GM04504 (cell line): ENCODE results near the gene MPHOSPH6.
"Not testable (repeated sequence)": the region's sequence is repeated elsewhere in the genome, so short reads cannot be mapped to it uniquely, and the experiment has no call there.

Source experiments
- DNase-seq: peaks from one replicate; pipeline ENCODE4 v3.0.0-alpha.2; 2012; ENCODE audit warnings: low read depth

MPHOSPH6 gene

DNA sequence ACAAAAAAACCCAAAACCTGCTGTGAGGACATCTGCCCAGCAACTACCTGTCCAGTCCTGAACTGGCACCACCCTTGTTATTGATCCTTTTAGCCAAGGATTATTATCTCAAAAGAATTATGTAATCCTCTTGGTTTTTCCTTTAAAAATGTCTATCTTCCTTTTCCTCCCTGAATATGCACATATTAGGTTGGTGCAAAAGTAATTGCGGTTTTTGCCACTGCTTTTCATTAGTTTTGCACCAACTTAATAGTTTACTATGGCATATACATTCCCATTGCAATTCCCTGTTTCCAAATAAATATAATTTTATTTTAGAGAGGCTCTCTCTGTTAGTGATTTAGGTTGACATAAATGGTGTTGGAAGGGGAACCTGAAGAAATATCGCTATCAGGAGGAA, 51.3 kb downstream of the MPHOSPH6 start:
- DNase-seq: no peak

DNA sequence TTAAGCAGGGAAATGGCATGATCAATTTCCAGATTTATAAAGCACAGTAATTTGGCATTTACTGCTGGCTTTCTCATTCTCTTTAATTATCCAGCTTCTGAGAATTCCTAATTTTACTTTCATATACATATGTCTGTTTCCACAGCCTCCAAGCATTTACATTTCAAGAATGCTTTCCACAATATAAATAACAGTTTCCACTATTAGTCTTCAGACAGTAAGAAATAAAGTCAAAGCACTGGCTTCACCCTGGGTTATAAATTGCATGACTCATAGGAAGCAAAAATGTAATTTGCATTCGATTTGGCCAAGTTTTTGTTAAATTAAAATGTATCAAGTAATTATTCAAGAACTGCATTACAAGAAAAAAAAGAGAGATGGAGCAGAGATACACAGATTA, 53.5 kb downstream of the MPHOSPH6 start:
- no peak for DNase-seq

DNA sequence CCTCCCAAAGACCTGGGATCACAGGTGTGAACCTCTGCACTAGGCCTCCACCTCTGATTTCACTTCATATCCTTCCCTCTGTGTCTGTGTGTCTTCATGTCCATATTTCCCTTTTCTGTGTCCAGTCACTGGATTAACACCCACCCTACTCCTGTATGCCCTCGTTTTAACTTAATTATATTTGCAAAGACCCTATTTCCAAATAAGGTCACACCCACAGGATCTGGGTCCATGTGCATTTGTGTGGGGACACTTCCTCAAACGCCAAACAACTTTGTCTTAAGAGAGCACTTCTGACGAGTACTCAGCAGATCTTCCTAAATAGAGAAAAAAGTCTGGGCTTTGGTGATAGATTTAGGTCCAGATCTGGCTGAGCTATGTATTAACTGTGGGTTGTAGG, 56.3 kb downstream of the MPHOSPH6 start:
- no peak for DNase-seq

DNA sequence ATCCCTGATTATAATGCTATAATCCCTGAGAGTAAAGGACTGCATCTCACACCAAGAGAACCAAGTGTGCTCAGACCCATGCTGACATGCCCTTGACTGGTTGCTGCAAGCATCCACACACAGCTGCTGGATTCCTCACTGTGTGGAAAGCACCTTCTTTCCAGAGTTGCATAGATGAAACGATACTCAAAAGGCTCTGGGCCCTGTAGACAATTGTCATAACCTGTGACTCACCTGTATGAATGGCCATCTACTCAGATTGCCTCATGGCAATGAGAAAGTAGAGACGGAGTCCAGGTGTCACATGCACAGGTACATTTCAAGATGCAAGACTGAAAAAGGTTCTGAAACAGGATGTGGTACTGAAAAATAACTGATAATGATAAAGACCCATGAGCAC, 58.1 kb downstream of the MPHOSPH6 start:
- no peak for DNase-seq

DNA sequence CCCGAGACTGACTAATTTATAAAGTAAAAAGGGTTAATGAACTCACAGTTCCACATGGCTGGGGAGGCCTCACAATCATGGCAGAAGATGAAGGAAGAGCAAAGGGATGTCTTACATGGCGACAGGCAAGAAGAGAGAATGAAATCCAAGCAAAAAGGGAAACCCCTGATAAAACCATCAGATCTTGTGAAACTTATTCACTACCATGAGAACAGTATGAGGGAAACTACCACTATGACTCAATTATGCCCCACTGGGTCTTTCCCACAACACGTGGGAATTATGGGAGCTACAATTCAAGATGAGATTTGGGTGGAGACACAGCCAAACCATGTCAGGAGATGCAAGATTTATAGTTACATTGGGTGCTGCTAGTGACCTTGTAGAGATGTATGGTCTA, 60.8 kb downstream of the MPHOSPH6 start:
- DNase-seq: not testable (repeated sequence)

DNA sequence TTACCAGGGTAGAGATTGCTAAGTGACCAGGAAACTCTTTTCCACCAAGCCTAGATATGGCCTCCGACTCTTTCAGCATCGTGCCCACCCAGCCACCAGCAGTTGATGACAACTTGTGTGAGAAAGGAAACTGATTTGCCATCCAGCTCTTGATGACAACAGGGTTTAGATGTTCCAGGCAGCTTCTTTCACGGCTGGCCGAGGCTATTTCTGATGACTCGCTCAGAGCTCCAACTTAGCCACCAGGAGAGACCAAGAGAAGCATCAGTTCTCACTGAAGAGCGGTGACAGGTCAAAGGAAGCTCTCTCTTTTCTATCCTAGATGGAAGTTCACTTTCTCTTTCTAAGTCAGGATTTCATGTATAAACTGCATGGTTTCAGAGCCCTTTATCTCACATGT, 61.2 kb downstream of the MPHOSPH6 start:
- no peak for DNase-seq

DNA sequence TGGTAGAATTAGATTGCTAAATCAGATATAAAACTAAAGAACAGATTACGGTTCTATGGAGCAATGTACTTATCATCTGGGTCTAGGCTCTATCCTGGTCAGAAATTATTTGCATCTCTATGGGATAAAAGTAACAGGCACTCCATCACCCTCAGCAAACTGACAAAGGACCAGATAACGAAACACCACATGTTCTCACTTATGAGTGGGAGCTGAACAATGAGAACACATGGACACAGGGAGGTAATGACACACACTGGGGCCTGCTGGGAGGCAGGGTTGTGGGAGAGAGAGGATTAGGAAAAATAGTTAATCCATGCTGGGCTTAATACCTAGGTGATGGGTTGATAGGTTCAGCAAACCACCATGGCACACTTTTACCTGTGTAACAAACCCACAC, 61.9 kb downstream of the MPHOSPH6 start:
- DNase-seq: no peak

DNA sequence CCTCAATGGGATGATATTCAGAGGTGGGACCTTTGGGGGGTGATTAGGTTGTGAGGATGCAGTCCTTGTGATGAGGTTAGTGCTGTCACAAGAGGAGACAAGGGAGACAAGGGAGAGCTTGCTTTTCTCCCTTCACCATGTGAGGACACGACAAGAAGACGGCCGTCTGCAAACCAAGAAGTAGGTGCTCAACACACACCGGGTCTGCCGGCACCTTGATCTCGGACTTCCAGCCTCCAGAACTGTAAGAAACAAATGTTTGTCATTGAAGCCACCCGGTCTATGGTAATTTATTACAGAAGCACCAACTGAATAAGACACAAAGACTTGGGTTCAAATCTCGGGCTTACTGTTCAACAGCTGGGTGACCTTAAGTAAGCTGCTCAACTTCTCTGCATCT, 64.9 kb downstream of the MPHOSPH6 start:
- DNase-seq: no peak
